H54 (cell line): ENCODE results near the gene SPATA31C2.
"Not testable (repeated sequence)": the region's sequence is repeated elsewhere in the genome, so short reads cannot be mapped to it uniquely, and the experiment has no call there.

Experiments
- DNase-seq: peaks from one replicate; pipeline ENCODE4 v3.0.0; 2011; ENCODE audit warnings: low spot score, mixed read lengths; ENCODE audit not compliant: insufficient read length
- FAIRE-seq: peaks from 3 replicates; lab custom pipeline; 2011; peaks lifted over from hg19 to GRCh38; lab: Jason Lieb, UNC
- POLR2A ChIP-seq: IDR thresholded peaks from 2 replicates; pipeline ENCODE4 v1.6.1; 2011; ENCODE audit warnings: low read depth, mild to moderate bottlenecking, low read length

Gene SPATA31C2

GRCh38 chr9:88138375-88138774, at the start of gene SPATA31C2:
Gene SPATA31C2, minus strand, starts transcription at chr9:88138475. Its CDS starts 29 bp downstream, at chr9:88138446.
- DNase-seq, FAIRE-seq: not testable (repeated sequence)

GRCh38 chr9:88187631-88188030, 49.4 kb upstream of the SPATA31C2 start:
- DNase-seq = no peak
- TF ChIP-seq POLR2A = no peak
- no peak for FAIRE-seq

GRCh38 chr9:88186495-88187110, 48.3 kb upstream of the SPATA31C2 start:
- DNase-seq (no peak), FAIRE-seq (peak; percentile 55)

DNA sequence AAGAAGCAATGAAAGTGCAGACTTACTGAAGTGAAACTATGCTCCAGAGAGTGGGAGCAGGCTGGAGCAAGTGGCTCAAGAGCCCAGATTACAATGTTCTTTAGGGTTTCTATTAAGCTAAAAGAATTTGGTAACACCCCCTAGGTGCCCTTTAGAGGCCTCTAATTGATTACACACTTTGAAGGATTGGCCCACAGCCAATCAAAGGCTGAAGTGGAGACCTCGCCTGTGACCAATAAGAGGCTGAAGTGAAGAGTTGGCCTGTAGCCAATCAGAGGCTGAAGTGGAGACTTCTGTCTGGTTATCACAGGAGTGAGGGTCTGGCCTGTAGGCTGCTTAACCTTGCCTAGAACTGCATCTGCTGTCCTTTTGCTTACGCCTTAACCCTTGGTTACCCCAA, 46.7 kb upstream of the SPATA31C2 start:
- DNase-seq (no peak), FAIRE-seq (no peak)
- no peak for TF ChIP-seq POLR2A

More at GRCh38 chr9:88186495-88187110, 48.3 kb upstream of the SPATA31C2 start:
- no peak for TF ChIP-seq POLR2A

GRCh38 chr9:88183798-88184495, 45.7 kb upstream of the SPATA31C2 start:
- TF ChIP-seq POLR2A = no peak
- DNase-seq (no peak), FAIRE-seq (no peak)

GRCh38 chr9:88182501-88182900, 44.2 kb upstream of the SPATA31C2 start:
- no peak for DNase-seq
- TF ChIP-seq POLR2A = no peak
- FAIRE-seq = no peak

- no peak for TF ChIP-seq POLR2A
- FAIRE-seq (no peak), DNase-seq (no peak)
Observed at GRCh38 chr9:88180081-88180765, 41.9 kb upstream of the SPATA31C2 start.

DNA sequence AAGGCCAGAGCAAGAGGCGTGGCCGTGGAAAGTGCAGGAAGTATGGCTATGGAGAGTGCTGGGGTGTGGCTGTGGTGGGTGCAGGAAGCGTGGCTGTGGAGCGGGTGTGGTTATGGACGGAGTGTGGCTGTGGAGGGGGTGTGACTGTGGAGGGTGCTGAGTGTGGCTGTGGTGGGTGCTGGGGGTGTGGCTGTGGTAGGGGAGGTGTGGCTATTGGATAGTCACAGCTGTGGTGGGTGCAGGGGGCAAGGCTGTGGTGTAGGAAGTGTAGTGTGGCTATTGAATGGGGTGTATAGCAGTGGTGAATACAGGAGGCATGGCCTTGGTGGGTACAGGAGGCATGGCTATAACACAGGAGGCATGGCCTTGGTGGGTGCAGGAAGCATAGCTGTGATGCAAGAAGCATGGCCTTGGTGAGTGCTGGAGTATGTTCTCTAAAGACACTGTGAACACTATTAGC, 40.8 kb upstream of the SPATA31C2 start:
- TF ChIP-seq POLR2A = no peak
- FAIRE-seq = no peak
- DNase-seq = no peak

- no peak for TF ChIP-seq POLR2A
- no peak for FAIRE-seq
- no peak for DNase-seq
Observed at GRCh38 chr9:88178641-88179040, 40.4 kb upstream of the SPATA31C2 start.

GRCh38 chr9:88177371-88177770, 39.1 kb upstream of the SPATA31C2 start:
- DNase-seq (no peak), FAIRE-seq (no peak)
- no peak for TF ChIP-seq POLR2A

DNA sequence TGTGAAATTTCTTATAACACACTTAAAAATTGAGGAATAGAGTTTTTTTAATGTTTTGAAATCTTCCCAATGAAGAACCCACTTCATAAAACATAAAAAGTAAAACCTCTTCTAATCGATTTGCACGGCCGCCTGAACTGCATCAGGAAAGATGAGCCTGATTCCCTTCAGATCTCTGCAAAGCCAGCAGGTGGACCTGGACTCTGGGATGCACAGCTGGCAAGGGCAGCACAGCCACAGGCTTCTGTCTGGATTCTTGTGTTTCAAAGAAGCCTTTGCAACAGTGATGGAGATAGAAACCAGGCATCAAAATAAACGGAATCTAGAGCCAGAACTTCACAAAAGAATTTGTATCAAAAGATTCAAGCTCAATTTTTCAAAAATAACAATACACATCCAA, 36.0 kb upstream of the SPATA31C2 start:
- DNase-seq = no peak
- no peak for FAIRE-seq
- TF ChIP-seq POLR2A = no peak

GRCh38 chr9:88173378-88173999, 35.2 kb upstream of the SPATA31C2 start:
- peak; percentile 30 for DNase-seq
- no peak for TF ChIP-seq POLR2A
- FAIRE-seq = peak; percentile 93

DNA sequence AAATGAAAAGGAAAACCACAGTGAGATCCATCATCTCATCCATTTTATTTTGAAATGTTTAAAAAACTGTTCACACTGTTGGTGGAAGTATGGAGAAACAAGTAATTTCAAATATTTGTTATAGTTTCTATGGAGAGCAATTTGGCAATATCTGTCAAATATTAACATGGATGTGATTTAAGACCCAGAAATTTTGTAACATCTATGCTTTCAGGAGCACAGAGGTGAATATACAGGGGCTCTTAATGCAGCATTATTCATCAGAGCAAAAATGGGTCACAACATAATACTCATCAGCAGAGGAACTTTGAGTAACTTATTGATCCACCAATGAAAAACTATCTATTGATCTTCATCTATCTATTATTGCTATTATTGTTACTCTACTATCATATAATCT, 31.4 kb upstream of the SPATA31C2 start:
- DNase-seq (no peak), FAIRE-seq (no peak)
- no peak for TF ChIP-seq POLR2A

DNA sequence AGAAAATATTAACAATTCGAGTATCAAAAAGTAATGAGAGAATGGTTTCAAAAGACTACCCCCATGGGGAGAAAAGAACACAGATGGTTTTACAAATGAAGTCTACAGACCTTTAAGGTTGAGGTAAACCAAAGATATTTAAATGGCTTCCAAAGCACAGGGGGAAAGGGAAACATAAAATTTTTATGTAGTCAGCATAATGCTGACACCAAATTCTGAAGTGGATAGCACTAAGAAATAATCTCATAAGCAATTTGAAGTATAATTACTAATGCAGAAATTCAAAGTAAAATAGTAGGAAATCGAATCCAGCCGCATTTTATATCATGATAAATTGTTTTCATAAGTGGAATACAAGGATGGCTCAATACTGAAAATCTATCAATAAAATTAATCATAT, 30.3 kb upstream of the SPATA31C2 start:
- FAIRE-seq (no peak), DNase-seq (no peak)
- TF ChIP-seq POLR2A = no peak
